PC-9 (cell line): ENCODE measurements around the gene LSMEM2. TPM values are rescaled to one million over a fixed set of nuclear protein-coding genes. Genes with fewer than 3 reads are reported as not detected.

Source experiments
- BruUV-seq: library from RNA; stranded (reverse); fragments of 400-500 nt; replicated peaks from 2 replicates; lab custom pipeline; 2021; lab: Mats Ljungman, UMichigan
- CTCF ChIA-PET: fragments of 300-600 bp; sonication (Branson Sonifier 250); formaldehyde crosslinking; loops from one replicate; lab custom pipeline; 2022; ENCODE audit warnings: antibody characterized with exemption; lab: Charles Lee
- POLR2A ChIA-PET: fragments of 300-600 bp; sonication (Branson Sonifier 250); formaldehyde crosslinking; loops from one replicate; lab custom pipeline; 2022; ENCODE audit warnings: antibody characterized with exemption; ENCODE audit not compliant: unreplicated experiment; lab: Charles Lee
- DNase-seq, 2 experiments: peaks; one replicate each; pipeline versions ENCODE4 v3.0.0 to v3.0.0-alpha.2; 2015 to 2022; ENCODE audit warnings: mixed read lengths in 1 of 2
- H2AFZ ChIP-seq: fragments of 200-600 bp; sonication (generic); 2 replicates; pipeline ENCODE4 v1.8.1; 2017; ENCODE audit warnings: antibody characterized with exemption
- H3F3A ChIP-seq: fragments of 200-600 bp; sonication (generic); 2 replicates; pipeline ENCODE4 v1.8.1; 2017; ENCODE audit warnings: antibody characterized with exemption, mild to moderate bottlenecking, low read depth; ENCODE audit not compliant: insufficient read depth
- H3K27ac ChIP-seq: fragments of 200-600 bp; sonication (generic); 2 replicates; pipeline ENCODE4 v1.6.1; 2016; ENCODE audit warnings: mixed run types
- H3K27me3 ChIP-seq: fragments of 200-600 bp; sonication (generic); 2 replicates; pipeline ENCODE4 v1.6.1; 2016; ENCODE audit warnings: low read depth, mixed run types; ENCODE audit not compliant: insufficient read depth
- H3K36me3 ChIP-seq: fragments of 200-600 bp; sonication (generic); 2 replicates; pipeline ENCODE4 v1.6.1; 2016; ENCODE audit warnings: low read depth, mixed run types
- H3K4me1 ChIP-seq: fragments of 200-600 bp; sonication (generic); replicated peaks from 2 replicates; pipeline ENCODE4 v1.6.1; 2016; ENCODE audit warnings: mixed run types; ENCODE audit not compliant: insufficient read depth
- H3K4me2 ChIP-seq: fragments of 200-600 bp; sonication (generic); 2 replicates; pipeline ENCODE4 v1.6.1; 2017; ENCODE audit warnings: mixed run types
- H3K4me3 ChIP-seq: fragments of 200-600 bp; sonication (generic); 2 replicates; pipeline ENCODE4 v1.6.1; 2016; ENCODE audit warnings: mixed run types
- H3K79me2 ChIP-seq: fragments of 200-600 bp; sonication (generic); 2 replicates; pipeline ENCODE4 v1.6.1; 2017; ENCODE audit warnings: low read depth, mixed run types
- H3K9me2 ChIP-seq: fragments of 200-600 bp; sonication (generic); 2 replicates; pipeline ENCODE4 v1.8.1; 2017; ENCODE audit warnings: mild to moderate bottlenecking; ENCODE audit not compliant: insufficient read depth
- H3K9me3 ChIP-seq: fragments of 200-600 bp; sonication (generic); 2 replicates; pipeline ENCODE4 v1.8.1; 2016; ENCODE audit warnings: low read depth; ENCODE audit not compliant: insufficient read depth
- H4K20me1 ChIP-seq: fragments of 200-600 bp; sonication (generic); 2 replicates; pipeline ENCODE4 v1.8.1; 2017; ENCODE audit not compliant: insufficient read depth
- CTCF ChIP-seq: fragments of 200-600 bp; sonication (generic); conservative IDR thresholded peaks from 2 replicates; pipeline ENCODE4 v1.6.1; 2017; ENCODE audit warnings: mixed run types, antibody characterized with exemption, mild to moderate bottlenecking, moderate library complexity
- EZH2 ChIP-seq: fragments of 200-600 bp; sonication (generic); IDR thresholded peaks from 2 replicates; pipeline ENCODE4 v1.8.0; 2017; ENCODE audit warnings: antibody characterized with exemption, low read depth
- intact Hi-C: fragments of 100-400 bp; cut with micrococcal nuclease; formaldehyde crosslinking; loops from one replicate; pipeline ENCODE4 v1.10.0; 2022; ENCODE audit not compliant: unreplicated experiment
- total RNA-seq: library from RNA; stranded (reverse); gene quantifications from 2 replicates; pipeline ENCODE4 v1.2.3, GENCODE V29; 2021

The LSMEM2 gene
- total RNA-seq, 1 experiment from 2014 or later: 0.55 TPM

- ChIA-PET POLR2A (no interaction called here), CTCF (interaction anchor here (0.5 to 1.0 kb wide), 3 partner anchors 10 to 13 kb away, joined by 3 to 5 read pairs (median 3); no protein-coding TSS in a partner anchor)
- no peaks in the 10 kb centered on the region for H3K36me3 ChIP-seq
- H3K4me1 ChIP-seq: peaks cover 12% of the 10 kb centered on the region
- H2AFZ ChIP-seq: no peak overlapping the region
- H3K9me3 ChIP-seq: no peaks in the 10 kb centered on the region
- H3K4me3 ChIP-seq: peak overlapping the region; percentile 60; the same call in 1 of the 2 replicates
- H3K4me2 ChIP-seq: peak overlapping the region; percentile 65
- no peaks in the 10 kb centered on the region for H3K9me2 ChIP-seq
- BruUV-seq: no TSS peak
- no peaks in the 10 kb centered on the region for H4K20me1 ChIP-seq
- no peak overlapping the region for H3K27ac ChIP-seq
- intact Hi-C loops: loop anchor here (1.0 to 5.0 kb wide), 4 partner anchors 10 to 293 kb away; partner anchors contain the start of gene SEMA3B
- H3F3A ChIP-seq: peaks cover 11% of the 10 kb centered on the region; the same call in 1 of the 2 replicates
- TF ChIP-seq CTCF: no peak
- no peak for TF ChIP-seq EZH2
- H3K27me3 ChIP-seq: no peaks in the 10 kb centered on the region
- DNase-seq: no peak
- H3K79me2 ChIP-seq: no peaks in the 10 kb centered on the region
Measured at GRCh38 chr3:50259432-50260026, 19.4 kb upstream of the LSMEM2 start.

DNA sequence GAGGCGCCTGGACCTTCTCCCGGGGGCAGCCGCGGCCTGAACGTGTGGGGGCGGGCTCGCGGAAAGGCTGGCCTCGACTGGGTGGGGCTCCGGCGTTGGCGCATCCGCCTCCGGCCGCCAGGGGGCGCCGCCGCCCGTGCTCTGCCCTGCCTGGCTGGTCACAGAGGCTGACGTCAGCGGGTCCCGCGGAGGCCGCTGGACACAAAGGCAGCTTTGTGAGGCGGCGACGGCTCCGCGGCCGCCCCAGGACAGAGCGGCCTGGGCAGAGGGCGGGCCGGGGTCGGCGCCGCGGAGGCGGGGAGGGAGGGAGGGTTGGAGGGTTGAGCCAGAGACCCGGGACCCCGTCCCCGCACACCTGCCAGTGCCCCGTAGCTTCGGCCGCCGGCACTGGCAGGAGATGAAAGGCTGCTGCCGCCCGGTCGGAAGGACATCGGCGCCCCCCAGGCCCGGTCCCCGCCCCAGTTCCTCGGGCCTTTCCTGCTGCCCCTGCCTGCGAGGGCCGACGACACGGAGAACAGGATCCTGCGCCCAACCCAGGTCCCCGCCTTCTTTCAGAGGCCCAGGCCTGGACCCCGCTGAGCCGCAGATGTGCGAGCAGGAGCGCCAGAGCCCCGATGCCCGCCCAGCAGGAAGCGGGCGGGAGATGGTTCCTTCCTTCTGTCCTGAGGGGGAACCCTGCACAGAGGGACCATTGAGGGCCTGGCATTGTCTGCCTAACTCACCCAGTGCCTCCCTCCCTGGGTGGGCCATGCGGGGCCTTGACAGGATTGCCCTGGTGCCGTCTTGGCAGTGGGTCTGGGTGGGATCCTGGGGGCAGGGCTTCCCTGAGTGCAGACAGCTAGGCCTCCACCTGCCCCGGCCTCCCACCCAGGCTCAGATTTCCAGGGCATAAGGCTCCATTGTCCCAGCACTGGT is 18.6 kb upstream of the LSMEM2 start:
- Histone ChIP-seq H3K27ac (no peak overlapping the region), H4K20me1 (no peaks in the 10 kb centered on the region), H2AFZ (peak overlapping the region; percentile 68; the same call in 1 of the 2 replicates), H3K4me3 (peak overlapping the region; percentile 60), H3K4me1 (peaks cover 19% of the 10 kb centered on the region), H3K4me2 (peak overlapping the region; percentile 65), H3K79me2 (no peaks in the 10 kb centered on the region), H3F3A (peaks cover 15% of the 10 kb centered on the region; the same call in 1 of the 2 replicates), H3K27me3 (no peaks in the 10 kb centered on the region), H3K9me3 (no peaks in the 10 kb centered on the region), H3K36me3 (no peaks in the 10 kb centered on the region), H3K9me2 (no peaks in the 10 kb centered on the region)
- intact Hi-C loops: loop anchor here (1.0 to 5.0 kb wide), 4 partner anchors 9 to 292 kb away; partner anchors contain the start of gene SEMA3B
- peak; percentile 73 to 94 for DNase-seq
- CTCF ChIA-PET: interaction anchor here (0.6 to 1.0 kb wide), 4 partner anchors 10 to 136 kb away, joined by 3 to 5 read pairs (median 4); no protein-coding TSS in a partner anchor
- no TSS peak for BruUV-seq
- POLR2A ChIA-PET: no interaction called here
- no peak for TF ChIP-seq EZH2
- TF ChIP-seq CTCF: peak; percentile 82

DNA sequence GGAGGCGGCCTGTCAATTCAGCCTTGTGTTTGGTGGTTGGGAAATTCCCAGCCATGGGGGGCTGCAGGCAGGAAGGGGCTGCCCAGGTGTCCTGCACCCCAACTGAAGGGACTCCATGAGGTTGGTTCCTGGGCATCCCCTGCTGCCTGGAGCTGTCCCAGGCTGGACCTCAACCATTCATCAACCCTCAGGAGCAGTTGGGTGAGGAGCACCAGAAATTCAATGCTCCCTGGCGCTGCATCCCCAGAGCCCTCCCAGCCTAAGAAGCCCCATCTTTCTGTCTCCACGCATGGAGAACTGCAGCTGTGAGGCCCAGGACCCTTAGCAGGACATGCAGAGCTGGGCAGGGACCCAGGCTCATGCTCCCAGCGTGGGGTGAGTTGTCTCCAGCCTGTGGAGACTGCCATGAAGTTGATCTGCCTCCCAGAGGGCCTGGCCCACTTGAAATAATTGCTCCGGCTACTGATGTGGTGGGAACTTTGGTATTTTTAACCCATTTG is 17.9 kb upstream of the LSMEM2 start:
- POLR2A ChIA-PET: no interaction called here
- intact Hi-C loops: loop anchor here (1.0 to 5.0 kb wide), 4 partner anchors 8 to 291 kb away; partner anchors contain the start of gene SEMA3B
- Histone ChIP-seq H4K20me1 (no peaks in the 10 kb centered on the region), H3K79me2 (no peaks in the 10 kb centered on the region), H3K9me2 (no peaks in the 10 kb centered on the region), H3K4me3 (peak overlapping the region; percentile 60; the same call in 1 of the 2 replicates), H2AFZ (no peak overlapping the region), H3K4me2 (peak overlapping the region; percentile 65), H3F3A (peaks cover 22% of the 10 kb centered on the region; the same call in 1 of the 2 replicates), H3K27me3 (no peaks in the 10 kb centered on the region), H3K27ac (no peak overlapping the region), H3K9me3 (no peaks in the 10 kb centered on the region), H3K4me1 (peaks cover 26% of the 10 kb centered on the region), H3K36me3 (no peaks in the 10 kb centered on the region)
- TF ChIP-seq CTCF (no peak), EZH2 (no peak)
- no peak for DNase-seq
- TSS peak; percentile 14 for BruUV-seq
- CTCF ChIA-PET: no interaction called here
